Muscle layer of duodenum (tissue), 2 donors: ENCODE results near the gene HRAS.
"Not testable (repeated sequence)": the region's sequence is repeated elsewhere in the genome, so short reads cannot be mapped to it uniquely, and the experiment has no call there.

Experiments
- H3K27ac ChIP-seq: one replicate; pipeline ENCODE4 v1.7.0; 2013; ENCODE audit warnings: mild to moderate bottlenecking, low read length
- H3K27me3 ChIP-seq: one replicate; pipeline ENCODE4 v1.7.0; 2013; ENCODE audit warnings: low read depth, mild to moderate bottlenecking, control low read depth, low read length
- H3K36me3 ChIP-seq, 2 donors: one replicate each; pipeline ENCODE4 v1.7.0; 2013; ENCODE audit warnings: low read length in 2 of 2, control low read depth in 1 of 2, mild to moderate bottlenecking in 1 of 2; ENCODE audit not compliant: insufficient read depth in 2 of 2, control insufficient read depth in 1 of 2
- H3K4me1 ChIP-seq, 2 donors: one replicate each; pipeline ENCODE4 v1.7.0; 2013; ENCODE audit warnings: low read length in 2 of 2, mild to moderate bottlenecking in 2 of 2, control low read depth in 1 of 2, moderate library complexity in 1 of 2; ENCODE audit not compliant: insufficient read depth in 2 of 2, control insufficient read depth in 1 of 2
- H3K4me3 ChIP-seq, 2 donors: one replicate each; pipeline ENCODE4 v1.7.0; 2013; ENCODE audit warnings: low read length in 2 of 2, low read depth in 1 of 2, mild to moderate bottlenecking in 1 of 2
- H3K9me3 ChIP-seq, 2 donors: one replicate each; pipeline ENCODE4 v1.7.0; 2013; ENCODE audit warnings: low read length in 2 of 2, control low read depth in 1 of 2, mild to moderate bottlenecking in 1 of 2; ENCODE audit not compliant: control insufficient read depth in 1 of 2
- donor health status: healthy.

HRAS gene

DNA sequence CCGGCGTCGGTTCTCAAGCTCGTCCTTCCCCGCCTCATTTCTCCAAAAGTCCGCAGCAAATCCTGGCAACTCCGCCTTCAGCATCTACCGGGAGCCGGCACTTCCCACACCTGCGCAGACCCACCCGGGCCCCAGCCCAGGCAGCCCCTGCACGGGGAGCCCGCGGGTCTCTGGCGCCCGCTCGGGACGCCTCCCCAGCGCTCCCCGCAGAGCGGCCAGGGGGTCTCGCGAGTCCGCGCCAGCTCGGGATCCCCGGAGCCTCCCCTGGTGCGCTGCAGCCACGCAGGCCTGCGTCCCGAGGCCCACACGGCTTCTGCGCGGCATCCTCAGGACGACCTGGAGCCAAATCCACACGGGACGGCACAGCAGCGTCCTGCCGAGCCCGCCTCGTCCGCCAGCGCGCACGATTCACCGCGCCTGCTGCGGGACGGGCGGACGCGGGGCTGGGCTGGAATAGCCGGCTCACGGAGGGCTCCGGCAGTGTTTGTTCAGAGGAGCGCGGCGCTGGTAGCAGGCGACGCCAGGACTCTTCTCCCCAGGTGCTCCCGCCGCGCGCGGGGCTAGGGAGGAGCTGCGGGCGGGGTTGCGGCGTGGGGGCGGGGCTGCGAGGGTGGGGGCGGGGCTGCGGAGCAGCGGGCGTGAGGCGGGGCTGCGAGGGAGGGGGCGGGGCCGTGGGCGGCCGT lies 40.1 kb upstream of the HRAS start:
- Histone ChIP-seq H3K4me1 (peaks cover 23 to 54% of the 10 kb centered on the region in 2 donors), H3K9me3 (no peaks in the 10 kb centered on the region), H3K27me3 (no peaks in the 10 kb centered on the region), H3K4me3 (peak overlapping the region; percentile 30 to 76), H3K36me3 (no peaks in the 10 kb centered on the region), H3K27ac (no peak overlapping the region)

DNA sequence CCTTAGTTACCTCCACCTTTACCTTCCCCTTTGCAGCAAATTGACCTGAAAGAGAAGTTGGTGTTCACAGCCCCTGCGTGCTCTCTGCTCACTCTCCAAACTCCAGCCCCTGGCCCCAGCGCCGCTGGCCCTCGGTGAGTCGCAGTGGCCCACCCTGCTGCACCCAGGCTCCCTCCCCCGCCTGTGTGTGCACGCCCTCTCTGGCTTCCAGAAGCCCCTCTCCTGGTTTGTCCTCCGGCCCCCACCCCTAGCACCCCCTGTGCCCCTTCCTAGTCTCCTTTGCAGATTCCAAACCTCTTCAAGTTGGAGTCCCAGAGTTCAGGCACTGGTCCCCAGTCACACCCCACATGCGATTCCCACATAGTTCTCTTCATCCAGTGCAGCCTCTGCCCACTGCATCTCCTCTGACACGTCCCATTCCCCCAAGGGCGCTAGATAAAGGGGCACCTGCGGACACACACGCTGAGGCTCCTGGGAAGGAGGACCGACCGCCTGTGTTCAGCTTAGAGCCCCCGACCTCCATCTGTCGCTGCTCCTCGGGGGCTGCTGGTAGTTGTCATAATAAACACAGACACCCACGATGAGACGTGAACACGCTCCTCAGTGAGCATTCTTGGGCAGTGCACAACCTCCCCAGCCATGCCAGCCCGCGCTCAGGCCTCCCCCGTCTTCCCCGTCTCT lies 39.4 kb upstream of the HRAS start:
- H3K4me1 ChIP-seq: peaks cover 18 to 48% of the 10 kb centered on the region in 2 donors
- no peaks in the 10 kb centered on the region for H3K36me3 ChIP-seq
- H3K27ac ChIP-seq: no peak overlapping the region
- H3K27me3 ChIP-seq: no peaks in the 10 kb centered on the region
- H3K9me3 ChIP-seq: no peaks in the 10 kb centered on the region
- H3K4me3 ChIP-seq: peak overlapping the region; percentile 30 to 76

DNA sequence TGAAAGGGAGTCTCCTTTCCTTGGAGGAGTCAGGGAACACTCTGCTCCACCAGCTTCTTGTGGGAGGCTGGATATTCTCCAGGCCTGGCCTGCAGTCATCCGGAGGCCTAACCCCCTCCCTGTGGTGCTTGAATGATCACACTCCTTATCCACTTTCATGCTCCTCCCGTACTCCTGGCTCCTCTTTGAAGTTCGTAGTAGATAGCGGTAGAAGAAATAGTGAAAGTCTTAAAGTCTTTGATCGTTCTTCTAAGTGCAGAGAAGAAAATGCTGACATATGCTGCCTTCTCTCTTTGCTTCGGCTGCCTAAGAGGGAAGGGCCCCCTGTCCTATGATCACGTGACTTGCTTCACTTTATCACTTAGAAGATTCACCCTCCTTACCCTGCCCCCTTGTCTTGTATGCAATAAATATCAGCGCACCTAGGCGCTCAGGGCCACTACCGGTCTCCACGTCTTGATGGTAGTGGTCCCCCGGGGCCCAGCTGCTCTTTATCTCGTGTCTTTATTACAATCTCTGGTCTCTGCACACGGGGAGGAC lies 38.7 kb upstream of the HRAS start:
- H3K27me3 ChIP-seq, H3K9me3 ChIP-seq, H3K36me3 ChIP-seq, H3K27ac ChIP-seq: not testable (repeated sequence)
- Histone ChIP-seq H3K4me3 (peak overlapping the region in 1 of 2 donors; percentile 3), H3K4me1 (peaks cover 11 to 45% of the 10 kb centered on the region in 2 donors)

DNA sequence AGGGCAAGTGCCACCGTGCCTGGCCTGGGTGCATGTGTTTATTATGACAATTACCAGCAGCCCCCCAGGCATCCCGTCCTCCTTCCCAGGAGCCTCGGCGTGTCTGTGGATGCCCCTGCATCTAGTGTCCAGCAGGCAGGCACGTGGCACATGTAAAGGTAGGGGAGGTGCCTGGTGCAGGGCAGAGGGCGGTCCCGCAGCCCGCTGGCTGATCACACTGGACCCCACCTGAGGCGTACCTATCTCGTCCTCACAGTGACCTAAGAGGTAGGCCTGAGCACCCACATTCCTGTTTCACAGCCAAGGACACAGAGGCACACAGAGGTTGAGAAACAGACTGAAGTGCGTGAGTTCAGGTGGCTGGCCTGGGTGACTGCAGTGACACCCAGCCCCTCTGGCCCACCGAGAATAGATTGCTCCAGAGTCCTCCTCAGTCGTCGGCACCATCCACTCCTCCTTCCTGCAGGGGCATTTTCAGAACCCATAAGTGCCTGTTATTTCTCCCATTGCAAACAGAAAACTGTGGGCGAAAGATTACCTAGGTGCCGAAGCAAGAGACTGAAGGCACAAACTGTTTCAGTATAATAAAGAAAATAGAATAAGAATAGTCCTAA lies 37.9 kb upstream of the HRAS start:
- Histone ChIP-seq H3K27ac (no peak overlapping the region), H3K4me1 (peaks cover 10 to 39% of the 10 kb centered on the region in 2 donors), H3K27me3 (no peaks in the 10 kb centered on the region), H3K9me3 (no peaks in the 10 kb centered on the region), H3K36me3 (no peaks in the 10 kb centered on the region), H3K4me3 (no peak overlapping the region)

DNA sequence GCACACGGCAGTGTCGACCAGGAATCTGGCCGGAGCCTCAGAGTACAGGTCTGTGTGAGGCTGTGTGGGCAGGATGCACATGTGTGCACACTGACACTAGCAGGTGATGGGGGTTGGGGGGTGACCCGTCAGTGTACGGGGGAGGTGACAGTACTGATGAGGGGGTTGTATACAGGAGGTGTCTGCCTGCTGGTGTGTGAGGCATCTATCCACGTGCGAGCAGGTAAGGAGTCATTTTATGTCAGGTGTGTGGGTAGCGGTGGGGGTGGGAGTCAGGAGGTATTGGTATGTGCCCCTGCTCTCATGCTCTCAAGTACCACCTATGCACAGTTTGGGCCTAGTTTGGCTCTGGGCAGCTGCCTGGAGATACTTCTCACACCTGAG lies 36.4 kb upstream of the HRAS start:
- H3K36me3 ChIP-seq: no peaks in the 10 kb centered on the region
- no peaks in the 10 kb centered on the region for H3K27me3 ChIP-seq
- H3K9me3 ChIP-seq: no peaks in the 10 kb centered on the region
- H3K4me3 ChIP-seq: no peak overlapping the region
- peaks cover 0 to 32% of the 10 kb centered on the region in 2 donors for H3K4me1 ChIP-seq
- H3K27ac ChIP-seq: no peak overlapping the region

DNA sequence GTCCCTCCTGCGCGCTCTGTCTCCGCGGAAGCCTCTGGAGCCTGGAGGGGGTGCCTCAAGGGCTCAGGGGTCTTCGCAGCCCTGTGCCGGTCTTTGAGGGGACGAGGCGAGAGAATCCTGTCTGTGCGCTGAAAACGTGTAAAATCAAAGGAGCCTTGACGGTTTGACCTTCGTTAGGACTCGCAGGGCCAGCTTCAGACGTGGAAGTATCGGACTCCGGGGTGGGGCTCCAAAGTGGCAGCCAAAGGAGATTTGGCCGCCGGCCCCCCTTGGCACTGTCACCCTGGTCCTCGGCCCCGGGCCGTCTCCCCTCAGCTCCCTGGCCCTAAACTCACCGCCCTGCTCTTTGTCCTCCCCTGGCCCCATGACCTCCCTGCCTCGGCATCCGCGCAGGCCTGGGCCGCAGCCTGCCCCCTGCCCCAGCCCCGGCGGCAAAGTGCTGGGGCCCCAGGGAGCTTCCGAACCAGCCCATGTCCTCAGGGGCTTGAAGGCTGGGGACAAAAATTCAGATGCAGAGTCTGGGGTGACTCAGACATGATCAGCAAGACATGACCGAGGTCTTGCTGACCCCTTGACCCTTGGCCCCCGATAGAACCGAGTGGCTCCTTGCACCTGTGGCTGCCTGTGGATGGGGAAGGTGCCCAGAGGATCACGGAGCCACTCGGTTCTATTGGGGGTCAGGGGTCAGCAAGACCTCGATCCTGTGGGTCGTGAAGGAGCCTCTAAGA lies 33.9 kb upstream of the HRAS start:
- Histone ChIP-seq H3K27ac (no peak overlapping the region), H3K9me3 (no peaks in the 10 kb centered on the region), H3K27me3 (no peaks in the 10 kb centered on the region), H3K4me3 (peak overlapping the region; percentile 38 to 48), H3K36me3 (no peaks in the 10 kb centered on the region), H3K4me1 (peaks cover 0 to 19% of the 10 kb centered on the region in 2 donors)

DNA sequence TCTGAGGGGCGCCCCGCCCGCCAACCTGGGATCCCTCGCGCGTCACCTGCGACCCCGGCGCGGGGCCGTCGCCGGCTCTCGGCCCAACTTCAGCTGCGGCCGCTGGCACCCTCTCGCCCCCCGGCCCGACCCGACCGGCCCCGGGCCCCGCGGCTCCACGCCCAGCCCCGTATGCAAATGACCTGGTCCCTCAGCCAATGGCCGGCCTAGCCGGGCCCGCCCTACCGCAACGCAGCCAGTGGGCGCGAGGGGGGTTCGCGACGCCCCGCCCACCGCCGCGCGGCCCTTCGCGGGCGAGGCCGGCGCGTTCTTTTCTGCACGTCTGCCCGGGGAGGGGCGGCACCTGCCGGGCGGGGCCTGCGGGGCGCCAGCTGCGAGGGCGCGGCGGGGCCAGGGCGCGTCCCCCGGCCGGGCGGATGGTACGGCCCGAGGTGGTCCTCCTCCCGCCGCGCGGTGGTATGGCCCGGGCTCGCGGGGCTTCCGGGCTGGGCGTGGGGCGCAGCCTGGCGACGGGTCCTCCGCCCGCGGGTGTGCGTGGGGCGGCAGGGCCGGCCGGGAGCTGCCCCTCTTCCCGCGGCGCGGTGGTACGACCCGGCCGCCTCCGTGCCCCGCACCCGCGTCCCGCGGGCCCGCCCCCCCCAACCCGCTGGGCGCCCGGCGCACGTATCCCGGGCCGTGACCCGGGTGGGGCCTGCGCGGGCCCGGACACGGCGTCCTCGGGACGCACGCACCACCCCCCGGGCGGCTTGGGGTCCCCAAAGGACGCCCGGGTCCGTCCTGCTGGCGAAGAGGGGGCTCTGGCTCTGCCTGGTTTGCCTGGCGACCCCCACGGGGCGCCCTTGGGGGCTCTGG lies 33.2 kb upstream of the HRAS start:
- peak overlapping the region; percentile 48 to 53 for H3K4me3 ChIP-seq
- peaks cover 0 to 17% of the 10 kb centered on the region in 2 donors for H3K4me1 ChIP-seq
- no peaks in the 10 kb centered on the region for H3K9me3 ChIP-seq
- H3K27me3 ChIP-seq: no peaks in the 10 kb centered on the region
- no peaks in the 10 kb centered on the region for H3K36me3 ChIP-seq
- no peak overlapping the region for H3K27ac ChIP-seq

DNA sequence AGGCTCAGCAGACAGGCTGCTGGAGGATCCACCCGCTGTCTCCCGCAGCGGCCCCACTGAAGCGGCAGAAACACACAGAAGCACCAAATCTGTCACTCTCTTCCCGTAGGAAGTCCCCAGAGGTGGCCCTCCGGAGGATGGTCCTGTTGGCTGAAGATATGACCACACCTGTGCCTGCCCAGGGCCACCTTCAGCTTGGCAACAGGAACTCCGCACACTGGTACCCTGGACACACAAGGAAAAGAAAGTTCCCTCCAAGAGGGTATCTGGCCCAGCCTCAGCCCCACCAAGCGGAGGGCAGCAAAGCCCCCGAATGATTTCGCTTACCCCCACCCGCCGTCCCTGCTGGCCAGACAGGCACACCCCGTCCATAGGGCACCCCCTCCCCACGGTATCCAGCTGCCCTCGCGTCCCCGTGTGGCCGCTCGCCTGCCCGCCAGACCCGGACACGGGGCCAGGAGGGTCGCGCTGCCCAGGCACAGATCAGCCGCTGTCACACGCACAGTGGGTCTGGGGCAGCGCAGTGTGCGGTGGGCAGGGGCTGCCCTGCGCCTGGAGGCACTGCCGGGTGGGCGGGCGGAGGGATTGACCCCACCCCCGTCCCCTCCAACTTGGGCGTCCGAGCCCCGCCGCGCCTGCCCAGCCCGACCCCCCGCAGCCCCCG lies 32.4 kb upstream of the HRAS start:
- Histone ChIP-seq H3K27ac (no peak overlapping the region), H3K9me3 (no peaks in the 10 kb centered on the region), H3K36me3 (no peaks in the 10 kb centered on the region), H3K4me1 (peaks cover 0 to 13% of the 10 kb centered on the region in 2 donors), H3K27me3 (no peaks in the 10 kb centered on the region), H3K4me3 (peak overlapping the region in 1 of 2 donors; percentile 53)

DNA sequence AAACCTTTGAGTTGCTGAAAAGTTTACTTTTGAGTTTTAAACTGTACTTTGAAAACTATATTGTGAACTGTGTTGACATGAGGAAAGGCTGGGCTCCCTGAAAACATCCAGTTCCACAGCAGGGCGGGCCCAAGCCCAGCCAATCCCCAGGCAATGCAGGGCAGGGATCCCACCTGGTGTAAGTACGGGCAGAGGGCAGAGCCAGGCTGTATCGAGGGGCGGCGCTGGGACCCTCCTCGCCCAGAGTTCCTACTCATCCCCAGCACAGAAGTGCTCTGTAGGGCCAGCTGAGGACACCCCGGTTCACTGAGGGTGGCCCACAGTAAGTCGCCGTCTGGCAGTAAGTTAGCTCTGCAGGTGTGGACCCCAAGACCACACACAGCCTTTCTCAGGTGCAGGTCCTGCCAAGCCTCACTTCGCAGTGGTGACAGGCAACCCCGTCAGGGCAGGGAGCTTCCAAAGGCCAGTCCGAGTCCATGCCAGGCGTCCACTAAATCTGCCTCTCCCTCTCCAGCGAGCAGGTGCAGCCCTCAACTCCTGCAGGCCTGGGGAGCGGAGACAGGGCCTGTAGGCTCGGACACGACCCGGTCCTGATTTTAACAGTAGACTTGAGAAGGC lies 31.7 kb upstream of the HRAS start:
- Histone ChIP-seq H3K36me3 (no peaks in the 10 kb centered on the region), H3K9me3 (no peaks in the 10 kb centered on the region), H3K27me3 (no peaks in the 10 kb centered on the region), H3K27ac (no peak overlapping the region), H3K4me3 (no peak overlapping the region), H3K4me1 (peaks cover 0 to 13% of the 10 kb centered on the region in 2 donors)
